GM12801 (cell line): ENCODE measurements around the gene FAF1.

ENCODE experiments used
- TF ChIP-seq, protein P1 (sequence below): IDR thresholded peaks from one replicate; pipeline ENCODE4 v1.5.1; 2011; ENCODE audit warnings: control low read depth; ENCODE audit not compliant: insufficient read length; ENCODE audit errors: extremely low read depth

Gene FAF1

DNA sequence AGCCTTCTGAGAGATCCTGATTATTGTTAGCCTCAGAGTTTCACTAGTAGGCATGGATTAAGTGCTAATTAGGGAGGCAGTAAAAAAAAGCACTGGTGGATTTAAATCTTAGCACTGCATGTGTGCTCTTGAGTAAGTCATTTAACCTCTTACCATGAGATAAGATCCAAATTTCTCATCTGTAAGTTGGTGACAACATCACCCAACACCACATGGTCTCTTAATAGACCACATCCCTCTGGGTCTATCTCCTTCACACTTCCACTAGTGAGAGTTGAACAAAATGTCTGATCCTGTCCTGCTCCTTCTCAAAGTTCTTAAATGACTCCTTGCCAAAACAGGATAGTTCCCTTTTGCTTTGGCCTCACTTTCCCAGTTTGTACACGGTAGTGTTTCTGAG is 507.4 kb downstream of the FAF1 start:
- TF ChIP-seq, protein P1, sequence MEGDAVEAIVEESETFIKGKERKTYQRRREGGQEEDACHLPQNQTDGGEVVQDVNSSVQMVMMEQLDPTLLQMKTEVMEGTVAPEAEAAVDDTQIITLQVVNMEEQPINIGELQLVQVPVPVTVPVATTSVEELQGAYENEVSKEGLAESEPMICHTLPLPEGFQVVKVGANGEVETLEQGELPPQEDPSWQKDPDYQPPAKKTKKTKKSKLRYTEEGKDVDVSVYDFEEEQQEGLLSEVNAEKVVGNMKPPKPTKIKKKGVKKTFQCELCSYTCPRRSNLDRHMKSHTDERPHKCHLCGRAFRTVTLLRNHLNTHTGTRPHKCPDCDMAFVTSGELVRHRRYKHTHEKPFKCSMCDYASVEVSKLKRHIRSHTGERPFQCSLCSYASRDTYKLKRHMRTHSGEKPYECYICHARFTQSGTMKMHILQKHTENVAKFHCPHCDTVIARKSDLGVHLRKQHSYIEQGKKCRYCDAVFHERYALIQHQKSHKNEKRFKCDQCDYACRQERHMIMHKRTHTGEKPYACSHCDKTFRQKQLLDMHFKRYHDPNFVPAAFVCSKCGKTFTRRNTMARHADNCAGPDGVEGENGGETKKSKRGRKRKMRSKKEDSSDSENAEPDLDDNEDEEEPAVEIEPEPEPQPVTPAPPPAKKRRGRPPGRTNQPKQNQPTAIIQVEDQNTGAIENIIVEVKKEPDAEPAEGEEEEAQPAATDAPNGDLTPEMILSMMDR = no peak

DNA sequence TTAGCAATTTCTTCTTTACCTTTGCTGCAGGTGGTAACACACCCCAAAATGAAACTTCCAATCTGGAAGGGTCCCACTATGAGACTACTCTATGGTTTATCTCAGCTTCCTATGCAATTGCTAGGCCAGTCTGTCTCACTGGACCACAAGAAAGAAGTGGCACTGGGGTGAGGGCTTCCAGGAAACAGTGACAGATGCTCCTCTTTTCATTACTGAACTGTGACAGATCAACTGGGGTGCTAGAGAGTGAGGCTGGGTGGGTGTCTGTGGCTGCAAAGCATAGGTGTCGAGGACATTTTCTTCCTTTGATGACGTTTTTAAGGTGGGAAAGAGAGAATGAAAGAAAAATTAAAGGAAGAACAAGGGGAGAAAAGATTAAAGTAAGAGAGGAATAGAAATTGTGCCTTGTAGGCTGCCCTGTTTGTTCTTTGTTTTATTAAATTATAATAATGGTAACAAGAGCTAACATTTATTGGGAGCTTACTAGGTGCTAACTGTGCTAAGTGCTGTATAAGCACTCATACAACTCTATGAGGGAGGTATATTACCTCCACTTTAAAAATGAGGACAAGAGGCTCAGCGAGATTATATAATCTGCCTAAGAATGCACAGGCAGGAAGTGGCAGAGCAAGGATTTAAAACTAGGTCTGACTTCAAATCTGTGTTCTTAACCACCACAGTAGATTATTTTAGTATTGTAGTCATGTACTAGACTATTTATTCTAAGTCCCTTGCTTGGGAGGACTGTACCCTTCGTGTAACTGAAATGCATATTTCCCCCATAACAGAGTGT is 509.0 kb downstream of the FAF1 start:
- TF ChIP-seq, protein P1 = no peak

DNA sequence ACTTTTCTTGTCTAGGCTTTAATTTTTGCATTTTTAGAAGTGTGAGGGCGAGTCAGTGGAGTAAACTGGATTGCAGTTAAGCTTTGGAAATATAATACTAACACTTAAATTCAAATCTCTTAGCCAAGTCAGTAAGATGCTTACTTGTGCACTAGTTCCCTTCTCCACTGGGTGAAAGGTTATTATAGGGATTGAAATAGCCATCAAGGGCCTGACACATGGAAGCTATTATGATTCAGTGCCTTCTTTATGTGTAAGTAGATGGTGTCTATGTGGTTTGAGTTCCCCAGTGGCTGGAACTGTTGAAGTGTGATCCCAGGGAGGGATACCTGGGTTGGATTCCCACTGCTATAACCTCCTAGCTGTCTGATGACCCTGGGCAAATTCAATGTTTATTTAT is 512.1 kb downstream of the FAF1 start:
- TF ChIP-seq, protein P1 = no peak

DNA sequence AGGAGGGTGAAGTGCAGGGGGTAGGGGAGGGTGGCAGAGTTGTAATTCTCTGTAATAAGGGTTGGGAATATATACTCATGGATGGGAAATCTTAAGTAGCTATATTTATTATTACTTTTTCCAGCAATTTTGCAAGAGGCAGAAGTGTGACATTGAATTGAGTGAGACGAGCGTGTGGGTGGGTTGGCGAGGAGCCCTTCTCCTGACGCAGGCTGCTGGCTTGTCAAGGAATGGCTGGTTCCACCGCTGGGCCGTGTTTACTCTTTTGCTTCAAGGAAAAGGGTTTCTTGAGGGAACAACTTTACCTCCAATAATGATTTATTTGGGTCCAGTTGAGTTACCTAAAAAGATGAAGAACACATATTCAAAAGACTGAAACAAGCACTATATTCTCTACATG is 518.9 kb downstream of the FAF1 start:
- TF ChIP-seq, protein P1 = no peak

DNA sequence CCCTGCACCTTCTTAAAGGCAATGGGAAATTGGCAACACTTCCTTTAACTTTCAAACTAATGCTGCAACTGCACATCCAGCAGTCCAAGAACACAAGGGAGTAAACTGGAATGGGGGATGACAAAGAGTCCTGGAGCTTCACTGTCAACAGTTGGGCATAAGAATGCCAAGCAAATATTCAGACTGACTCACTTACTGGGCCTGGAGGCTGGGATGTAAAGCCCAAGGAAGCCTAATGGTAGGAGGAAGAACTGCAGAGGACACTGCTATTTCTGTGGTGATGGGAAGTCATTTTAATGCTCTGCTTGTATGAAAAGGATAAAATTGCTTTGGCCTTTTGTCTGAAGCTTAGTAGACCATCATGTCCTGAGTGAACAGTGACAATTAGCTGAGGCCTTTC is 521.1 kb downstream of the FAF1 start:
- TF ChIP-seq, protein P1 = no peak

DNA sequence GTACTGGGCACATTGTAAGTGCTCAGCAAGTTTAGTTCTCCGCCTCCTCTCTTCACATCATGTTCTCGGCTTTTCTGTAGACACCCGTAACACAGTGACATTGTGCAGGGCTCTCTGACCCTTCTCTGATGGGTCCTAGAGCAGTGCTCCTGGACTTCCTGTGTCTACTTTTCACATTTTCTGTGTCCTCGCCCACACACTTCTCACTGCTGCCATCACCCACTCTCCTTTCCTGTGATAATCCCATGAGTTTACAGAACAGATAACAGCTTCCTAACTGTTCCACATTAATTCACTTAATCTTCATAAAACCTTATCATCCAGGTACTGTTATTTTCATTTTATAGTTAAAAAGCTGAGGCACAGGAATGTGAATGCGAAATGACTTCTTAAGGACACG is 523.6 kb downstream of the FAF1 start:
- TF ChIP-seq, protein P1 = no peak

DNA sequence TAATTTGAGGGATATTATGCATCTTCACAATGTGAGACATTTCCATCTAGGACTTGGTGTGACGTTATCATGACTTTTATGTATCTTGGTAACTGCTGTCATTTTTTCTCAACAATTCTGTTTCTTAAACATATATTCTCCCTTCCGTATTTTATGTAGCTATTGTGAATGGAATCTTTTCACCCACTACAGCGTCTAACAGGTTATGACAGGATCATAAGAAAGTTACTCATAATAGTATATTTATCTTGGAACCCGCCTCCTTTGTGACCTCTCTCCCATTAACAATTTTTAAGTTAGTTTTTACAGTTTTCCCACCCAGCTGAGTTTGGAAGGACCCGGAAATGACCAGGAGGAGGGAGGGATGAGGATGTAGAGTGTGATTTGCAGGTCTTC is 530.1 kb downstream of the FAF1 start:
- TF ChIP-seq, protein P1 = no peak
